Measurements from ENCODE around the gene STARD13.

The STARD13 gene

DNA sequence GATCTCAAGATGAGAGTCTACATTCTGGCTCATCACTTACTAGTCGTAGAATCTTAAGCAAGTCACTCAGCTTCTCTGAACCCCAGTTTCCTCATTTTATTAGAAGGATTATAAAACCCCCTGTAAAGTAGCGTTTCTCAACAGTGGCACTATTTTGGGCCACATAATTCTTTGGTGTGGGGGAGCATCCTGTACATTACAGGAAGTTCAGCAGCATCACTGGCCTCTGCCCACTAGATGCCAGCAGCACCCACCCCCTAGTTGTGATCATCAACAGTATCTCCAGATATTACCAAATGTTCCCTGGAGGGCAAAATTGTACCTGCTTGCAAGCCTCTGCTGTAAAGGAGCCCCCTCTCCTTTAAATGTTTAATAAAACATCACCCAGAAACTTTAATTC, 22.6 kb downstream of the STARD13 start:
- ChIA-PET CTCF (interaction anchor here (0.6 to 1.4 kb wide), 3 partner anchors 25 to 45 kb away, joined by 3 read pairs; no protein-coding TSS in a partner anchor), POLR2A (no interaction called here)
- no peak overlapping the region for H3K4me3 ChIP-seq (ENCODE audit: low read depth, low read length)
- TF ChIP-seq, protein P1, sequence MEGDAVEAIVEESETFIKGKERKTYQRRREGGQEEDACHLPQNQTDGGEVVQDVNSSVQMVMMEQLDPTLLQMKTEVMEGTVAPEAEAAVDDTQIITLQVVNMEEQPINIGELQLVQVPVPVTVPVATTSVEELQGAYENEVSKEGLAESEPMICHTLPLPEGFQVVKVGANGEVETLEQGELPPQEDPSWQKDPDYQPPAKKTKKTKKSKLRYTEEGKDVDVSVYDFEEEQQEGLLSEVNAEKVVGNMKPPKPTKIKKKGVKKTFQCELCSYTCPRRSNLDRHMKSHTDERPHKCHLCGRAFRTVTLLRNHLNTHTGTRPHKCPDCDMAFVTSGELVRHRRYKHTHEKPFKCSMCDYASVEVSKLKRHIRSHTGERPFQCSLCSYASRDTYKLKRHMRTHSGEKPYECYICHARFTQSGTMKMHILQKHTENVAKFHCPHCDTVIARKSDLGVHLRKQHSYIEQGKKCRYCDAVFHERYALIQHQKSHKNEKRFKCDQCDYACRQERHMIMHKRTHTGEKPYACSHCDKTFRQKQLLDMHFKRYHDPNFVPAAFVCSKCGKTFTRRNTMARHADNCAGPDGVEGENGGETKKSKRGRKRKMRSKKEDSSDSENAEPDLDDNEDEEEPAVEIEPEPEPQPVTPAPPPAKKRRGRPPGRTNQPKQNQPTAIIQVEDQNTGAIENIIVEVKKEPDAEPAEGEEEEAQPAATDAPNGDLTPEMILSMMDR (IDR thresholded peaks at IDR 0.05; ENCODE audit: insufficient read depth, low read length, missing control alignments), result peak; percentile 10
- no peak for DNase-seq (ENCODE audit: low read depth, low spot score)

DNA sequence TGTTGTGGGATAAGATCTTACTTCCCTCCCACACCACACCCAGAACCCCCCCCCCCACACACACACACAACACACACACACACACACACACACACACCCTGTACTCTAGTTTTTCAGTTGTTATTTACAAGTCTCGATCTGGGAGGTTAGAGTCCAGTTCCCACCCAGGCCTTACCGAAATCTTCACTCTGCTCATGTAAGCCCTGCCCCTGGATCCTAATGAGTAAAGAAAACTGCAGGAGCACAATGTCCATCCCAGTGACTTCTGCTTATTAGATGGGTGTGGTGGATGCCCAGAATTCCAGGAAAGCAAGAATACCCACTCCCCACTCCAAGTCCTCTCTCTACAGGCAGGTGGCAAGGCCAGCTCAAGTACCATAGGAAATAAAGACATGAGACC, 23.0 kb downstream of the STARD13 start:
- DNase-seq (ENCODE audit: low read depth, low spot score), result no peak
- TF ChIP-seq, protein P1 (IDR thresholded peaks at IDR 0.05; ENCODE audit: insufficient read depth, low read length, missing control alignments), result no peak
- ChIA-PET POLR2A (no interaction called here), CTCF (interaction anchor here (0.6 to 1.4 kb wide), 2 partner anchors 34 to 45 kb away, joined by 3 read pairs; no protein-coding TSS in a partner anchor)
- no peak overlapping the region for H3K4me3 ChIP-seq (ENCODE audit: low read depth, low read length)

DNA sequence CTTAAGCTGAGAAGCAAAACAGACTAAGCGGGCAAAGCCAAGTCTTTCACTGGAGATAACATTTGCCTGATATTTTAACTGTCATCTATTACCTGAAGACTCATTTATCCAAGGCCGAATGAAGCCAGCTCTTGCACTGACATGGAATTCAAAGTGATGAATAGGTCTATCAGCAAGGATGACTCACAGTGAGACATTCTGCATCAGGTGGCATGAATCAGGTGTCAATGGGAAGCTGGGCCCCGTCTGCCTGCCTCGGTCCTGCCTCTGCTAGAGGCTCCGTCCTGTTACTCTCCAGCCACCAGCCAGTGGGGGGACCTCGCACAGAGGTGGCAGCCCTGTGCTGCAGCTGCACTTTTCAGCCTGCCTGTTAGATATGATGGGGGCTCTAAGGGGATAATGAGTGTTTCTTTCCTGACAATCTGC, 23.5 kb downstream of the STARD13 start:
- TF ChIP-seq, protein P1 (IDR thresholded peaks at IDR 0.05; ENCODE audit: insufficient read depth, low read length, missing control alignments), result no peak
- ChIA-PET POLR2A (no interaction called here), CTCF (interaction anchor here (1.4 kb wide), 1 partner anchor 34 kb away, joined by 3 read pairs; no protein-coding TSS in a partner anchor)
- no peak for DNase-seq (ENCODE audit: low read depth, low spot score)
- no peak overlapping the region for H3K4me3 ChIP-seq (ENCODE audit: low read depth, low read length)

DNA sequence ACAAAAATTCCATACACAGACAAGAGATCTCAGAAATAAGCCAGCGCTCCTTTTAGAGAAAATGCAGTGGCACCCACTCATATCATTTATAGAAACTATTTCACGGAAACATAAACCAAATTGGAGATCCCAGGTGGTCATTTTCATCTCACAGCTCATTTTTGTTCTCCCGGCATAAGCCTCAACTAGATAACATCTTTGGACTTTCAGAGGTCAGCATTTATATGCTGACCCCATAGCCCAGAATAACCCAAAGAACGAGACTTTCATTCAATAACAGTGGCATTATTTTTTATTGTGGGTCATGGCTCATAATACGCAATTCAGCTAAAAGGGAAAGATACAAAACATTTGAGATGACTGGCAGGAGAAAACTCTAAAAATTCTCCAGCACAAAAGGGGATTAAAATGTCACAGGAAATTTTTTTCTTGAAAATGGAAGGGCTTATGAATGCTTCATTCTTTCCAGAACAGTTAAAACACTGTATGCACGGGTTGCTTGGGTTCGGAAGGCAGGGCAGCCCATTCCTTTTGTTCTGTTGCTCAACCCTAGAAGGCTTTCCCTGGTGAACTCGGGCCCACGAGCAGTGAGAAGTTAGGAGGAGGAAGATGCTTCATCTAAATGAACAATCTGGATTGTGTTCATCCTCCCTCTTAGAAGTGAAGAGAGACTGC, 24.0 kb downstream of the STARD13 start:
- ChIA-PET POLR2A (no interaction called here), CTCF (interaction anchor here (0.8 to 1.4 kb wide), 3 partner anchors 9 to 33 kb away, joined by 3 read pairs; no protein-coding TSS in a partner anchor)
- H3K4me3 ChIP-seq (ENCODE audit: low read depth, low read length), result no peak overlapping the region
- TF ChIP-seq, protein P1 (IDR thresholded peaks at IDR 0.05; ENCODE audit: insufficient read depth, low read length, missing control alignments), result no peak
- no peak for DNase-seq (ENCODE audit: low read depth, low spot score)

DNA sequence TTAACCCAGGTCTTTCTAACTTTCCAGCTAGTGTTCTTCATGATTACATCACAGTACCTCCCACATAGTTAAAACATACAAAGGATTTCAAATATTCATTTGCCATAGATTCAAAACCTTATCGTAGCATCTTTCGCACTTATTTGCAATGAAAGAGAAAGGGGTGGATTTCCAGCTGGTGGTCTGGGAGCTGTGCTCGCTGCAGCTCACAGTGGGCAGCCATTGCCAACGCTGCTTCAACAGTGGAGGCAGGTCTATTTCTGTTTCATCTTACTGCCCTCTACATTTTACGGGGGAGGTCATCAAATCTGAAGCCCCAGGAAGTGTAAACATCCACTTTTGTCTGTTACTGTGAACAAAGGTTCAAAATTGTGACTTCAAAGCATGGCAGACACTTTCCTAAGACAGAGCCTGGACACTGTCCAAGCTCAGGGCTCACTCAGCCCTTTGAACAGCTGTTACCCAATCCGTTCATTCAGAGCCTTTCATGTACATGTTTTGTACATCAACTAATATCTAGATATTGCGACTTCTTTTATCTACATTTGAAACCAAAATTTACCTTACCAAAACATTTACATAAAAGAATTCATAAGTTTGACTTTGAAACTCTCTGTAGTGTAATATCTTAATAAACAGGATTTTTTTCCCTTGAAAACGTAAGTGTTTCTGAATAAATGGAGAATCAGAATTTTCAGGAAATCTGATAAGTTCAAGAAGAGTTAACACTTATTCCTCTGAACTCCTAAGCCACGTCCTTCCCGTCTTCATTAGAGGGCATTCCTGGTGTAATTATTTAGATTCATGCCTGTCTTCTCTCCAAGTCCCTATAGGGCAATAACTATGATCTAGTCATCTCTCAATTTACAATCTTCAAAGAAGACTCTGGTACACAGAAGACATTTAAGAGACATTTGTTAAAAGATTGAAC, 25.1 kb downstream of the STARD13 start:
- no peak overlapping the region for H3K4me3 ChIP-seq (ENCODE audit: low read depth, low read length)
- TF ChIP-seq, protein P1 (IDR thresholded peaks at IDR 0.05; ENCODE audit: insufficient read depth, low read length, missing control alignments), result no peak
- ChIA-PET POLR2A (interaction anchor here (1.0 kb wide), 1 partner anchor 9 kb away, joined by 3 read pairs; no protein-coding TSS in a partner anchor), CTCF (interaction anchor here (0.6 to 1.8 kb wide), 8 partner anchors 8 to 33 kb away, joined by 3 to 8 read pairs (median 4); no protein-coding TSS in a partner anchor)
- no peak for DNase-seq (ENCODE audit: low read depth, low spot score)

DNA sequence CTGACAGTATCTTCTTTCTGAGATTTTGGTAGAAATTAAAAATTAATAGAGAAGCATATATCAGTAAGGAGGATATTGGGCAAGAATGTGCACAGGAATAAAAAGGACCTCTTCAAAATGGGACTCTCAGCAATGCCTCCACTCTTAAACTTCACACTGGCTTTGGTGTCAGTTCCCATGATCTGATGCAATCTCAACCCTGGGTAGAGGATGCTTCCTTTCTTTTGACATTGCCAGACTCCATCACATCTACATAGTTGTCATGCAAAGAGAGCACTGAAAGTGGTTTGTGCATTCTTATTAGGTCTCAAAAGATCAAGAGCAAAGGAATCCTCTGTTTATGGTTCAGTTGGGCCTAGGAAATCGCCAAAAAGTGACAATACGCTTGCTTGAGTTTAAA, 26.3 kb downstream of the STARD13 start:
- ChIA-PET CTCF (interaction anchor here (0.6 to 1.8 kb wide), 5 partner anchors 8 to 19 kb away, joined by 3 to 8 read pairs (median 4); no protein-coding TSS in a partner anchor), POLR2A (no interaction called here)
- TF ChIP-seq, protein P1 (IDR thresholded peaks at IDR 0.05; ENCODE audit: insufficient read depth, low read length, missing control alignments), result no peak
- no peak overlapping the region for H3K4me3 ChIP-seq (ENCODE audit: low read depth, low read length)
- no peak for DNase-seq (ENCODE audit: low read depth, low spot score)

All from AG04449 (cell line).